IPS-NIHi7 (cell line): Measurements from ENCODE around the gene CXCR1.
A peak's percentile ranks its signal among the peaks of the same experiment; 100 is the strongest.
"Not testable (repeated sequence)": the region's sequence is repeated elsewhere in the genome, so short reads cannot be mapped to it uniquely, and the experiment has no call there.

Experiments
- DNase-seq: peaks from one replicate; pipeline ENCODE4 v3.0.0; 2012; ENCODE audit warnings: mixed read lengths; ENCODE audit errors: extremely low spot score

CXCR1 gene

DNA sequence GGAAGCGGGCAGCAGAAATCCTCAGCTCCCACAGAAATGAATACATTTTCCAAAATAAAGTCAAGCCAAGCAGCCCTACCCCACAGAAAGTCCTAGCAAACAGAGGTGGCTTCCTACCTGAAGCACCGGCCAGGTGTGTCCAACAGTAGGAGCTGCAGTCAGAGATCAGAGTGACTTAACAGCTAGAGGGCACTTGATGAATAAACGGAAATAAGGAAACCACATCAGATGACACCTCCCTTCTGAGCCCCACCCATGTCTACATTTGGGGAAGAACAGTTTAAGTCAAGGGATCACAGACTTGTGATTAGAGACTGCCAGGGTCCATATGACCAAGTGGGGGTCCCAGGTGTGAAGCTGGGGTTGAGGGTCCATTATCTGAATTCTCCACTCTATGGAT is at the start of gene CXCR1:
Gene CXCR1 (minus strand): TSS at position 172 of the 400 bp plus-strand sequence. CDS start 1,751 bp downstream, outside the sequence.
- no peak for DNase-seq

DNA sequence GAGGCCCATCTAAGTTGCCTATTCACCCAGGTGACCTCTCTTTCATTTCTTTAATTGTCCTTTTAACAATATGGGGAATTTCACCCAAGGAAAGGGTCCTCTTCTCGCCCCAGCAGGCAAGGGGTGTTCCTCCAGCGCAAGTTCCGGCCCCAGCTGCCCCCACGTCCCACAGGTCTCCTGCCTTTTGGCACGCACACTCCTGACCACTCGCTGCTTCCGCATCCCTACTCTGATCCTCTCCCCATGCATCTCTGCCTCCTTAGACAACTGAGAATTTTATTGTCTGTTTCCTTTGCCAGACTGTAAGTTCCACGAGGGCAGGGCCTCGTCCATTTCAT is 49.5 kb upstream of the CXCR1 start:
- DNase-seq, result no peak

DNA sequence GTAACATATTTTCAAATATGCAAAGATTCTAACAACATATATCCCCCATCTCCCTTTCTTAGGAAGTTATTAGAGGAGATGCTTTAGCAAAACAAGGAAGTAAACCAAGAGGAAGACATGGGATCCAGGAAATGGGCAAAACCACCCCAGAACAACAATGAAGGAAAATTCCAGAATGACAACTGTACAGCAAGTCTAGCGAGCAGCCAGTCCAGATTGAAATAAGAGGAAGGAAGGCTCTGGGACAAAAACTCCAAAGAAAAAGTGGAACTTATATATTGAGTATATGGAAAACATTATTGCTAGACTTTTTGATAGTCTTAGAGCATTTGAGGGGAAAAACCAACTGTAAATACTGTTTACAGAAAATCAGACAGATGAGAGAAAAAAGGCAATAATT is 47.4 kb upstream of the CXCR1 start:
- DNase-seq, result no peak

DNA sequence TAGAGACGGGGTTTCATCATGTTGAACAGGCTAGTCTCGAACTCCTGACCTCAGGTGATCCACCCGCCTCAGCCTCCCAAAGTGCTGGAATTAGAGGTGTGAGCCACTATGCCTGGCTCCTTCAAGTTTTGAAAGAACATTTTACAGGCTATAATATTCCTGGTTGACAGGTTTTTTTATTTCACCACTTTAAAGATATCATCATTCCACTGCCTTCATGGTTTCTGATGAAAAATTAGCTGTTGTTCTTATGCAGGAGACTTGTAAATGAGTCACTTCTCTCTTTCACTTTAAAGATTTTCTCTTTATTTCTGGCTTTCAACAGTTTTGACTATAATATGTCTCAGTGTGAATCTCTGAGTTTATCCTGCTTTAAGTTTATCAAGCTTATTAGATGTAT is 42.3 kb upstream of the CXCR1 start:
- no peak for DNase-seq

DNA sequence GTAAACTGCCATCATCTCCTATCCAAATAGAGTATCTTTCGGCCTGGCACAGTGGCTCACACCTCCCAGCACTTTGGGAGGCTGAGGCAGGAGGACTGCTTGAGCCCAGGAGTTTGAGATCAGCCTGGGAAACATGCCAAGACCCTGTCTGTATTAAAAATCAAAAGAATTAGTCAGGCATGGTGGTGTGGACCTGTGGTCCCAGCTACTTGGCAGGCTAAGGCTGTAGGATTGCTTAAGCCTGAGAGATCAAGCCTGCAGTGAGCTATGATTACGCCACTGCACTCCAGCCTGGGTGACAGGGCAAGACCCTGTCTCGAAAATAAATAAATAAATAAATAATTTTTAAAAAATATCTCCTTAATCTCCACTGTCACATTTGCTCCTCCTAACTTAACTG is 35.5 kb upstream of the CXCR1 start:
- no peak for DNase-seq

DNA sequence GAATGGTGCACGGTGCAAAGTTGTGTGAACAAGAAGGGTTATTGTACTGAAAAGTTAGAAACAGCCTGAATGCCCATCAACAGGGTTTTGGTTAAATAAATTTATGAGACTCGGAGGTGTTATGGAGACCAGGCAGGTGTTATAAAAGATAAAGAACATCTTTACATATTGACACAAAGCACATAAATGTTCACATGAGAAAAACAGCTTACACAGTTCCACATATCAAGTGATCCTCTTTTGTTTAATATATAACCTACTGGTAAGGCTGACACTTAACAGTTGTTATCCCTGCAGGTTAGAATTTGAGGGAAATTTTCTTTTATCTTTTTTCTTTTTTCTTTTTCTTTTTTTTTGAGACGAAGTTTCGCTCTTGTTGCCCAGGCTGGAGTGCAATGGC is 30.2 kb upstream of the CXCR1 start:
- no peak for DNase-seq

DNA sequence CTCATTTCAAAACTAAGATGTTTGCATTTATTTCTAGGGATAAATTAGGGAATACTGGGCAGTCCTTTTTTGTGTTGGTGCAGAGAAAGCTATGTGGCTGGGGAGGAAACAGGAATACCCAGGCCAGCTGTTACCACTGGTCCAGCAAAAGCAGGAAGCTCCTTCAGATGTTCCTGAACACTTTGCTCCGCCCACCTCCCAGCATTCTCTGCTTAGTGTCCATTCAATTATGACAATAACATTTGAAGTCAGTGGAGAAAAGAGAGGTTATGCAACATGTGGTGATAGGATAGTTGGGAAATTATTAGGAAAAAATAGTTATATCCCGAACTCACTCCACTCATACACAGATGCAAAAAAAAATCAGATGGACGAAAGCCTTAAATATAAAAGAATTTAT is 28.1 kb upstream of the CXCR1 start:
- no peak for DNase-seq

DNA sequence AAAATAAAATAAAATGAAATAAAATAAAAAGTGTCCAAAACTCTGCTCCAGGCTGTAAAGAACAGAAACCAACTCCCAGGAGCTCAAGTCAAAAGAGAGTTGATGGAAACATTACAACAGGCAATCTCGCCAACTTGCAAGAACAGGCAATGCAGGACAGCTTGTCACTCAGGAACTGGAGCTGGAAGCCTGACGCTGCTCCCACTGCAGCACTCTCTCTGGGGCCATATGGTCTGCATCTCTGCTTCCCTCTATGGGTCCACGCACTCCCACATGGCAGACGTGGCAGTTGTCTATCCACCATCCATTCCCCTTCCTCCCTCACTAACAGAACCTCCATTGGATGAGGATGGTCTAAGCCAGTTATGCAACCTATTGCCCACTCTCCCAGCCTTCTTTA is 26.9 kb upstream of the CXCR1 start:
- DNase-seq, result no peak

DNA sequence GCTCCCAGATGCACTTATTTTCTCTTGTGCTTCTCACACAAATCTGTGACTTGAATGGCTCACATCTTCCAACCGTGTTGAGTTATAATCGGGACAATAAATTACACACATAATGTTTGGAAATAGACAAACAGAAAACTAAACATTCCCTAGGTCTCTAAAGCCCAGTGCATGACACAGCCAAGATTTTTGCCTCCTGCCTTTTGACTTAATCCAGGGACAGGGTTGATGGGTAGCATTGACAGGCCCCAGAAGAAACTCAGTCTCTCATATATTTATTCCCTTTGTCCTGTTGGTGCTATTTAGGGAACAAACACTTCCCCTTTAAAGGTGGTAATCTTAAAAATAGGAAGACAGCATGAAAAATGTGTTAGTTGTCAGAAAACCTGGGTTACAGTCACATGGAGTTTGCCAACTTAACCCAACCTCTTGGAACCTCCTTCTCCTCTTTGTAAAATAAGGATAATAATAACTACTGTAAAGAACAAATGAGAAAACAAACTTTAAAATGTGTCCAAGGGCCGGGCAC is 26.2 kb upstream of the CXCR1 start:
- no peak for DNase-seq

DNA sequence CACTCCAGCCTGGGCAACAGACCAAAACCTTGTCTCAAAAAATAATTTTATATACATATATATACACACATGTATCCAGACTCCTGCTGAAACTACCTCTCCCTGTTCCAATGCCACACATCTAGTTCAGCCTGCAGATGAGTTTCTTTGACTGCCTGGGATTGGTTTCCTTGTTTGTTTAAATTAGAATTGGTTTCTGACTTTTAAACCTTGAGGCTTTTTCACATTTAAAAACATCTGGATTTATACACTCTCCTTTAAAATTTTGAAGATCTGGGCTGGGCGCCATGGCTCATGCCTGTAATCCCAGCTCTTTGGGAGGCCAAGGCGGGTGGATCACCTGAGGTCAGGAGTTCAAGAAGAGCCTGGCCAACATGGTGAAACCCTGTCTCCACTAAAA is 21.8 kb upstream of the CXCR1 start:
- no peak for DNase-seq

DNA sequence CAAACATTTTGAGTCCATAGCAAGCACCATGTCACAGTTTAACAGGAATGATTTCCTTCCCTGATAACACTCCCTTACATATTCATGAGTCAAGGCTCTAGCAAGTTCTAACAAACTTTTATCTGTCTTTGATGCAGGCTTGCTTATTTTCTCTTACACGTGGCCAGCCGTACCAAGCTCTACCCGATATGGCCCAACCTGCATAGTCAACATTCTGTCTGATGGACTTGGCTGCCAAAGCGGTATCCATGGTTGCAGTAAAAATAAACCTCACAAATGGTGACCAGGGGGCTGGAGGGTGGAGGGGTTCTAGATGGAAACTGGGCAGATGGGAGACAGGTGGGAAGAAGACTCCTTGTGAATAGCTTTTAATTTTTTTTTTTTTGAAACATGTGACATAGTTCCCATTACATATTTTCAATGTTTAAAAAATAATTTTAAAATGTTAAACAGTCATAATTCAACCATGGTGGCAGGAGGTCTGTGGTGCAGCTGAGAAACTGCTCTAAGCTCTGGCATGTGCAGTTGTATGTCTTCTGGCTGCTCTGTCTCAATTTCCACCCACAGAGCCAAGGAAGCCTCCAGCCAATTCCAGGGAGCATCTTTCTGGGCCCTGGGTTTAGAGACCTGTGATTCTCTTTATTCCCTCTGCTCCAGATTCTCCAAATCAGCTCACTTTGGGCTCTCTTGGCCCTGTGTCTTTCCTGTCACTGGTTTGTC is 20.7 kb upstream of the CXCR1 start:
- no peak for DNase-seq

DNA sequence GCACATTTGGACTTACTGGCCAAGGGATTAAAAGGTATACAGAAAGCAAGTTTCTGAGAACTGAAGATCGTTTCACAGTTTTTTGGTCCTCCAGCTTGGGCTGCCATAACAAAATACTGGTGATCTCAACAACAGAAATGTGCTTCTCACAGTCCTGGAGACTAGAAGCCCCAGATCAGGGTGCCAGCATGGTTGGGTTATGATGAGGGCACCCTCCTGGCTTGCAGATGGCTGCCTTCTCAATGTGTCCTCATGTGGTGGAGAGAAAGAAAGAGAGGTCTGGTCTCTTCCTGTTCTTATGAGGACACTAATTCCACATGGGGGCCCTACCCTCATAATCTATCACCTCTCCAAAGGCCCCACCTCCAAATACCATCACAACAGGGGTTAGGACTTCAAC is 20.1 kb upstream of the CXCR1 start:
- no peak for DNase-seq

DNA sequence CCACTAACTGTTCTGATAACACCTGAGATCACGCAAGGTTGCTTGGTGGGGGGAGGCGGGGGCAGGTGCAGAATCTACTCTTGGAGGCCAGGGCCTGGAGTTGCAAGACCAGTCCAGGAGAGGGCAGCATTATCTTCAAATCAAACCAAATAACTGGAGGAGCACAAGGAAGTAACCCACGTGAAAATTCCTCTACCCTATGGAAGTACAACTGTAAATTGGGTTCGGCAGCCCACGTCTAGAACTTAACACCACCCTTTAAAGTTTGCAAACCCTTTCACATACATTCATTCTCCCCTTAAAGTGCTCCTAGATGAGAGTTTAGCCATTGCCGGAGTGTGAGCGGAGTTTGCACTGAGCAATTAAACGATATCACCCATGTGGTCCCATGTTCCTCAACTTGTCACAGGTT is 19.6 kb upstream of the CXCR1 start:
- DNase-seq, result peak; percentile 86

DNA sequence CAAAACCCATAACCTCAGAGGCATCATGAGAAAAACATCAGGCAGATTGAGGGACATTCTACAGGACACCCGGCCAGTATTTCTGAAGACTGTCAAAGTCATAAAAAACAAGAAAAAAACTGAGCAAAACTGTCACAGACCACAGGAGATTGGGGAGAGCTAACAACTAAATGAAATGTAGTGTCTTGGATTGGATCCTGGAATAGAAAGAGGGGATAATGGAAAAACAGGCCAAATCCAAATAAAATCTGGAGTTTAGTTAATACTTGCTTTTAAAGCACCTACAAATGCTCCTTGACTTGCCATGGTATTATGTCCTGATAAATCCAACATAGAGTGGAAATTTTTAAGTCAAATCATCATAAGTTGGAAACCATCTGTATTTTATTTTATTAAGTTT is 17.6 kb upstream of the CXCR1 start:
- no peak for DNase-seq

DNA sequence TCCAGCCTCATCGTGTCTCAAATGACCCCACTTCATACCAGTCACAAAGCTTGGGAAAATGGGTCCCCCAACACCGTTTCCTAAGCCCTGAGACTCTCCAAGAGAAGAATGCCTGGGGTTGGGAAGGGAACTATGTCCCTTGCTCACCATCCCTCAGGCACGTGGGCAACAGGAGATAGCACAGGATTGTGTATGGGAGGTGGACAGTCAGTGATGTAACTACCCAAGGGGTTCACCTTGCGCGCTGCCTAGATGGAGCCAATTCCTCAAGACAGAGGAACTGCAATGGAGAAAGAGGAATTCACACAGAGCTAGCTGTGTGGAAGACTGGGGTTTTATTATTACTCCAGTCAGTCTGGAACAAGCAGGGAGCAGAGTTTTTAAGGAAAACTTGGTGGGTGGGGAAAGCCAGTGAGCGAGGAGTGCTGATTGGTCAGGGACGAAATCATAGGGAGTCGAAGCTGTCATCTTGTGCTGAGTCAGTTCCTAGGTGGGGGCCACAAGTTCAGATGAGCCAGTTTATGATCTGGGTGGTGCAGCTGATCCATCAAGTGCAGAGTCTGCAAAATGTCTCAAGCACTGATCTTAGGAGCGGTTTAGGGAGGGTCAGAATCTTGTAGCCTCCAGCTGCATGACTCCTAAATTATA is 13.8 kb upstream of the CXCR1 start:
- DNase-seq, result no peak

DNA sequence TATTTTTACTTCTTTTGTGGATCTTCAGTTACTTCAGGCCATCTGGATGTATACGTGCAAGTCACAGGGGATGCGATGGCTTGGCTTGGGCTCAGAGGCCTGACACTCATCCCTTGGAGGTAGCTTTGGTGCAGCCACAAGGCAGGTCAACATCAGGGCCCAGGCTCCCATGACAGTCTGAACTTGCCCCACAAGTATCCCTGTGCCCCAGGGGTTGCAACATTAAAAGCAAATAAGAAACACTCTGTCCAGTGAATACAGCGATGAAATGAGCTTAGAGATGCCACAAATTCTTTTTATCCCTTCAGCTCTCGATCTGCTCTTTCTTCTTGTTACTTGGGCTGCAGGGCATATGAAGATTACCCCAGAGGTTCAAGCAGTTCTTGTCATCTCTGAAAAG is 13.0 kb upstream of the CXCR1 start:
- DNase-seq, result no peak

DNA sequence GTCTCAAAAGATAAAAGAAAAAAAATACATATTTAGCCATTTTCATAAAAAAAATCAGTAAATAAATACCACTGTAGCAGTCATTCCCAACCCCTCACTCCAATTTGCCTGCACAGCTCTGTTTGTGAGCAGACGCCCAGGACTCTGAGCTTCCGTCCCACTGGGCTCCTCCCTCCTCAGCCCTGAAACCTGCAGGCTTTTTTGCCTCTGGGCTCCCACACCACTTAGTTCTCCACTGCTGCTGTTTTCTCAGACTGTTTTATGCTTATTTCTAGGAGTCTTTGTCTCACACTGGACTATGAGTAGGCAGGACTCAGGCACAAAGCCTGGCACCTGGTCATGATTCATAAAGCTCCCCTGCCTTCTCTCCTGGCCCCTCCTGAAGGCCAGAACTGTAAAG is 6.1 kb upstream of the CXCR1 start:
- DNase-seq, result no peak

DNA sequence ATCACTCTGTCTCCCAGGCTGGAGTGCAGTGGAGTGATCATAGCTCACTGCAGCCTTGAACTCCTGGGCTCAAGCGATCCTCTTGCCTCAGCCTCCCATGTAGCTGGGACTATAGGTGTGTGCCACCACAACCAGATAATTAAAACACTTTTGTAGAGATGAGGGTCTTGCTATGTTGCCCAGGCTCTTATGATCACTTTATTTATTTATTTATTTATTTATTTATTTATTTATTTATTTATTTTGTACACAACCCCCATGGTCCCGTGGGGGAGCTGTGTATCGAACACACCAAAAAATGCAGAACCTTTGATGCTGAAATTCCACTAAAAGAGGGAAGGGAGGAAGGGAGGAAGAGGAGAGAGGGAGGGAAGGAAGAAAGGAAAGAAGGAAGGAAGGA is 5.0 kb upstream of the CXCR1 start:
- not testable (repeated sequence) for DNase-seq

DNA sequence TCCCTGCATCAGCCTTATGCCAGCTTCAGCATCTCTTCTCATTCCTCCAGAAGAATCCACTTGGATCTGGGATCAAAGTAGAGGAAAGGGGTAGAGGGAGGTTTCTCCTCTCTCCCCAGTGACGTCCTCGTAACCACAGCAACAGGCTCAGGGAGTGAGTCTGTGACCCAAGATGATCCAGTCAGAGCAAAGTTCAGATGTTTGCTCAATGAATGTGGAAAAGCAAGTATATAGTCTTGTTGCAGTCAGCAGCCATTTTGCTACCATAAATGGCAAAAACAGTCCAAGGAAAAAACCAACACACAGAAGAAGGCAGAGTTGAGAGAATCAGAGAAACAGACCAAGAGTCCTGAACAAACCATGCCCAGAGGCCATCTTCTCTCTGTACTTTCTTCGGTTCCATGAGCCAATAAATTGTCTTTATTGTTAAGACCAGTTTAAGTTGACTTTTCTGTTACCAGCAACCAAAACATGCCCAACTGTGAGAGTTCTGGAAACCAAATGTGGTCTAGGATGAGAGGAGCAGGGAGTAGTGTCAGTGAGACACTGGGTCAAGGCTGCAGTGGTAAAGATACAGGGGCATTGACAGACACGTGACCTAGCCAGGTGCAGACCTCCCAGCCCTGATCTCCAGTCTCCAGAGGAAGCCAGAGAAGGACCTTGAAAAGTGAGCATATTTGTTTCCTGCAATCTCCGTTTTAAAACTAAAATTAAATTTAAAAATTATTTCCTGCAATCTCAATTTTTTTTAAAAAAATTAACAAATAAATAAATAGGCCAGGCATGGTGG is 3.2 kb upstream of the CXCR1 start:
- DNase-seq, result no peak

DNA sequence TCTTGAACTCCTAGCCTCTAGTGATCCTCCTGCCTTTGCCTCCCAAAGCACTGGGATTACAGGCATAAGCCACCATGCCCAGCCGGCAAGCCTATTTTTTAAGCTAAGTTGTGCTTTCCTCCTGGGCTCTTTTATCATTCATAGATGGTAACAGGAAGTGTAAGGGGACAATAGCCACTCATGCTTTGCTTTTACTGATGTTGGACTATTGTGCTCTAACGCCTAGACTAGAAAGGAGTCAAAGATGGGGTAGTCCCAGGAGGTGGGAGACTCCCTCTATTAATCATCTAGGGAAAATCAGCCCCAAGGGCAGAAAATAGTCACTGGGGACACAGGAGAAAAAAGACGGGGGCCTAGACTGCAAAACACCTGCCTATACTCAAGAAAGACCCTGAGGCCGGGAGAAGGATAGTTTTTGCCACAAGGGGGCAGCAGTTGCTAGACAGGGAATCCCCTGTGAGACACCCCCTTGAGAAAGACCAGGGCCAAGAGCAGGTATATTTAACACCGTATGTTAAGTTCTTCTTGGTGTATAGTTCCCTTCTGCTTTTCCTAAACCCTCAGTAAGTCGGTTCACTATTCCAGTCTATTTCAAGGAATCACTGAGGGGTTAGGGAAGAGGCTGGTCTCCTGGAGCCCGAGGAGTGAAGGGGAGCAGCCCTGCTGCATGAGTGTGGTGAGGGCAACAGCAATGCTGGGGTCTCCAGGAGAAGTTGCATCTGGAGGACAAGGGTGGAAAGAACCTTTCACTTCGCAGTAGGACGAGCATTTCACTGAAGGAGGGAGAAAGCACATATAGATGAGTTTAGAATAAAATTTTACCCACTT is 2.1 kb upstream of the CXCR1 start:
- DNase-seq, result peak; percentile 88

DNA sequence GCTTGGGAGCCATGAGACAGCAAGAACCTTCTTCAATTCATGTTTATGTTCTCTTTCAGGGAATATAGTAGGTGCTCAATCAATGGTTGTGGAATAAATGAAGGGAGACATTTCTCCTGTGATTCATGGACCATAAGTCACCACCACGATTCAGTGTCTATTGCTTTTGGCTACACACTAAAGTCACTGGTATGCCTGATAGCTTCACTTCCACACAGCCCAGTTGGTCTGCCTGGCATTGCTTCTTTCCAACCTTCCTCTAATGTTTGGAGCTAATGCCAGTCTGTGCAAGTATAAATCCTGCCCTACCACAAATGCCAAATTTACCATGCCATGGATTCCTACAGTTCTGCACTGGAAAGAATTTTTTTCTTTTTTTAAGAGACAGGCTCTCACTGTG is 1.3 kb upstream of the CXCR1 start:
- DNase-seq, result no peak

DNA sequence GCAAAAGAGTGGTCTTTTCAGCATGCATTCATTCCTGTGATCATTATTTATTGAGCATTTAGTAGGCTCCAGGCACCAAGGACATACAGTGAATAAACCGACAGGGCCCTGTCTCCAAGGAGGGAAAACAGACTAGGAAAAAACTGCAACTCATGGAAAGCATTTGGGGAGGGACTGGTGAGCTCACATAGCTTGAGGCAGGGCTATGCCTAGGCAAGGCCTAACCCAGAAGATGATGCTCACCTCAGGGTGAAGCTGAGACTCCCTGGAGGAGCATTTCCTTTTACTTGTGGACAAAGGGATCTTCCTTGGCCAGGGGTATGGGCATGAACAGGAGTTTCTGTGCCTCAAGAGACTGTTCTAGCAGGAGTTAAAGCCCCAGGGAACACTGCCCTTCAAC is 3.9 kb downstream of the CXCR1 start:
- no peak for DNase-seq
